HG03135 (cell line): ENCODE results near the gene SKP1.

Experiments
- ATAC-seq: cut with Tn5 transposase; IDR thresholded peaks from one replicate; pipeline ENCODE4 v1.9.1; 2021; ENCODE audit warnings: mild to moderate bottlenecking, moderate library complexity; ENCODE audit not compliant: unreplicated experiment

The SKP1 gene

DNA sequence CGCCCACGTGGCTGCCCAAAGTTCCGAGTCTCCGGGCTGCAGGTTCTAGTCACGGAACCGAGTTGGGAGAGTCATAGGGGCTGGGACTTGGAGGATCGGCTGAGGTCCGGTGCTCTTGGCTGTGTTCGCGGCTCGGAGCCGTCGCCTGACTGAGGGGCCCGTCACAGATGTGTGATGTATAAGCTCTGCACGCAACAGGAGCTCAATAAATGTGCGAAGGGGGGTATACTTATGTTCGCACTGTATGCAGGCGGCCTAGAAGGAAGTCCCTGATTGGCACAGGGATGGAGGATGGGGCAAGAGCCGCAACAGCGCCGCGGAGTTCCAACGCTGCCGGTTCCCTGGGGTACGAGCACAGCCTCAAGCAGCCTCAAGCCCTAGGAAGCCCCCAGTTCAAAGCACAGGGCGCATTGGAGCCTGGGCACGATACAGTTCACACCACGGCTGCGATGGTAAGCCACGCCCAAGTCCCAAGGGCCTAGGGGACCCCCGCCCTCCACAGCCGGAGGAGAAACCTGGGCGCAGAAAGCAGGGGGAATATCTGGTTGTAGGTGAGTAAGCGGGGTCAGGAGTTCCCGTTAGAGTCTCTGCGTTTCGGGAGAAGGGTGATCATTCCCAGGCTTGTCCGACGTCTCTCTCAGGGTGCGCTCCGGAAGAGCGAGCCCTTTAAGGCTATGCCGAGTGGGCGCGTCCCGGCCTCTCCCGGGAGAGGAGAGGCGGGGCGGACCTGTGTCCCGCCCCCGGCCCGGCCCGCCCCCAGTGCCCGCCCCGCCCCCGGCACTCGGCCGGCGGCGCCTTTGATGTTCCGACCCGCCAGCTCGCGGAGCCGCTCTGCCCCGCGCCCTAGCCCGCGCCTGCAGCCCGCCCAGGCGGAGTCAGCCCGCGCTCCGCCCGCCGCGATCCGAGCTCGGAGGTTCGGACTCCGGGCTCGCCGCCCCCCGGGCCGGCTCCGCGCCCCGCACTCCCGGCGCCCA lies 62.6 kb downstream of the SKP1 start, which contains the start of gene TCF7:
Gene TCF7 (plus strand): TSS at position 780 of the 974 bp plus-strand sequence. CDS start 226 bp downstream, outside the sequence.
- ATAC-seq, result peak; percentile 74

DNA sequence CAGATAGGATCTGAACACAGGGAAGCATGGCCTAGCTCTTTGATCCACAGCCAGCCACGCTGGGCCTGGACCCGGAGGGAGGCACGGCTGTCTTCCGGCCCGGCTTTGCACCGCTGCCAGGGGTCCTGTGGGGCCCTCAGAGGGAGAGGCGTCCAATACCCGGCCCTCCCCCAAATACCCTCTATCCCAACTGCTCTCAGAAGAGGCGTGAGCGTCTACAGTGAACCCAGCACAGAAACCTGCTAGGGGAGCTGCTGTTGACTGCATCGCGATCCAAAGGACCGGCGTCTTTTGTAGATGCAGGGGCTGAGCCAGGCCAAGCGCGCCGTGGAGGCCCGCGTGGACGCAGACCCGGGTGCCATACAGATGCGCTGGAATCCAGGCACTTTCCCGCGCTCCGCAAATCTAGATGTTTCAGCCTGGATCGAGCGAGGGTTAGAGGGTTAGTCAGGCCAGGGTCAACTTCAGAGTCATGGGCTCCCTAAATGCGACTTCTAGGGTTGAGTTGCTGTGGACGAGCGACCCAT lies 63.3 kb downstream of the SKP1 start:
- ATAC-seq, result no peak

GRCh38 chr5:134112726-134113362 lies 63.9 kb downstream of the SKP1 start:
- ATAC-seq, result no peak

DNA sequence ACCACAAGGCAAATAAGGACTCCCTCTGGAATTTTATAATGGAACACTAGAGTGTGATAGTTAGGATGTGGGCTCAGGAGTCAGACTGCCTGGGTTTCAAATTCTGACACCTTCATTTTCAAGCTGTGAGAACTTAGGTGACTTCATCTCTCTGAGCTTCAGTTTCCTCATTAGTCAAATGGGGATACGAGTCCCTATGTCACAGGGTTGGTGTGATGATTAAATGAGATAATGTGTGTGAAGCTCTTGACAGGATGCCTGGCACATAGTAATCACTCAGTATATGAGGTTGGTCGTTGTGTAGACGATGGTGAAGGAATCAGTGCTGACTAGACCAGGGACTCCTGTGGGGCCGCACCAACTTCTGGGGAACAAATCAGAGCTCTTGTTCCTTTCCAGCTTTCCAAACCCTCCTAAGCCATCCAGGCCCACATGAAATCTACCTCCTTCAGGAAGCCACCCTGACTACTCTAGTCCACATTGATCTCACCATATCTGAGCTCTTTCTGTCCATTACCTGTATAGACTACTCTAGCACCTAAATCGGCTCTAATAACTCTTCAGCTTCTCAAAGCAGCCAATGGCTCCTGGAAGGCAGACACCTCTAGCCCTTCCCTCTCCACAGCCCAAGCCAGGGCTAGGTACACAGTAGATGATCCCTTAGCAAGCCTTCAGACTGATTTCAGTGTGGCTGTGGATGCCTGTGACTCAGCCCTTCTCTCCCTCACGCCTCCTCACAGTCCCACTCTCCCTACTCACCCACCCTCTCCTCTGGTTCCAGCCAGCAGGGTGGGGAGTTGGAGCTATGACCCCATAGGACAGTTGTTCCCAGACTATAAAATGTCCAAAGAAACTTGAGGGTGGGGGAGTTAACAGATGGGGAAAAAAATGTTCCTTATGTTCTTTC lies 64.8 kb downstream of the SKP1 start:
- ATAC-seq, result no peak

DNA sequence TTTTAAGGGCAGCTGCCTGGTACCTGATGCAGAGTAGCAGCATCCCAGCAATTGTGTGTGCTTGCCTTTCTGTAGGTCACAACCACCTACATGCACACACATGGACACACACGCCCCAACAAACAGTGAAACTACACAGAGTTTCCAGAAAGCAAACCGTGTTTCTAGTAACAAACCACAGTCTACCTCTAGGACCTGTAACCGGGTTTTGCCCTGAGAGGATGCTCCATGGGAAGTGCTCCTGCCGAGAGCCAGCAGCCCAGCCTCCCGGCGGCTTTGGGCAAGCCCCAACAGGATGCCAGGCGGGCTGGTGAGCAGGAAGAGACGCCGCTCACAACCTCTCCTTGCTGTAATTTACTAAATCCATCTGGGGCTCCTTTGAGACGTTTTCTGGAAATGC lies 66.4 kb downstream of the SKP1 start:
- ATAC-seq, result no peak

DNA sequence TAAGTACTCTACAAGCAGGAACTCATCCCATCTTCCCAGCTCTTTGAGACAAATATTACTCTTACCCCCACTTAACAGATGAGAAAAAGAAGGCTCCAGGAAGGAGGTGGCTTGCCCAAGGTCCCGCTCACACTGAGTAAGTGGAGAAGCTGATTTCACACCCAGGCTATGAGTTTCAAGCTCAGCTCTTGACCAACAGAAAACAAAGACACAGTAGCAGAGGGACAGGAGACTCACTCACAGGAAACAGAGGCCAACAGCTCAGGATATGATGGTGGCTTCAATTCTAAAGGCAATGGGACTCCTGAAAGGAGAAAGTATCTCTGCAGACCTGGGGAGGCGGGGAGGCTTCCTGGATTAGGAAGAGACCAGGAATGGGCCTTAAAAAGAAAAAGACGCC lies 69.0 kb downstream of the SKP1 start:
- ATAC-seq, result no peak

DNA sequence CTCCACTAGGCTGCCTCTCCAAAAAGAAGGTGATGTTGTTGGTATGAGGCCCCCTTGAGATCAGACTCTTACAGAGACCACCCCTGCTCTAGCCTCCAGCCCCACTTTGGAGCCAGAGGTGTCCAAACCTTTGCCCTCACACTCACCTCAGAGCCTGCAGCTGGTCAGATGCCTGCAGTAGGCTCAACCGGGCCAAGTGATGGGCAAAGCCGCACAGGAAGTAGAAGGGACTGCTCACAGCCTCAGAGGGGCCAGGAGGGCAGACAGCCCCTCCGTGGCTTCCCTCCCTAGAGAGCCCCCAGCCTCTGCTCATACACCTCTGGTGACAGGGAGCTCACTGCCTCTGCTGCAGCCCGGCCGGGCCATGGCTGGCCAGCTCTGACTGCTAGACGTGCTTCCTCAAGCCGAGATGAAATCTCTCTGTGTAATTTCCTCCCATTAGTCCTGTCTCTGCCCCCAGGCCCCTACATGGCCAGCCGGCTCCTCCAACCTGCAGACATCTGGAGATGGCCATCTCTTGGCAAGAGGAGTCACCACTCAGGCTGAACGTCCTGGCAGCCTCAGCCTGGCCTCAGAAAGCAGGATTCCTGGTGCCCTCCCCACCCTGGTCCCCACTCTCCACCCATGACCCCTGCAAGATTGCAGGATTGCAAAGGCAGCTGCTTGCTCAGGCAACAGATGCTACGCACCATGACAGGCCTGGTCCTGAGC lies 69.6 kb downstream of the SKP1 start:
- no peak for ATAC-seq

- ATAC-seq, result no peak
Measured at GRCh38 chr5:134103998-134104654, 72.6 kb downstream of the SKP1 start.

- ATAC-seq, result no peak
Measured at GRCh38 chr5:134103397-134103796, 73.4 kb downstream of the SKP1 start.

GRCh38 chr5:134101686-134102439 lies 74.9 kb downstream of the SKP1 start:
- ATAC-seq, result no peak

DNA sequence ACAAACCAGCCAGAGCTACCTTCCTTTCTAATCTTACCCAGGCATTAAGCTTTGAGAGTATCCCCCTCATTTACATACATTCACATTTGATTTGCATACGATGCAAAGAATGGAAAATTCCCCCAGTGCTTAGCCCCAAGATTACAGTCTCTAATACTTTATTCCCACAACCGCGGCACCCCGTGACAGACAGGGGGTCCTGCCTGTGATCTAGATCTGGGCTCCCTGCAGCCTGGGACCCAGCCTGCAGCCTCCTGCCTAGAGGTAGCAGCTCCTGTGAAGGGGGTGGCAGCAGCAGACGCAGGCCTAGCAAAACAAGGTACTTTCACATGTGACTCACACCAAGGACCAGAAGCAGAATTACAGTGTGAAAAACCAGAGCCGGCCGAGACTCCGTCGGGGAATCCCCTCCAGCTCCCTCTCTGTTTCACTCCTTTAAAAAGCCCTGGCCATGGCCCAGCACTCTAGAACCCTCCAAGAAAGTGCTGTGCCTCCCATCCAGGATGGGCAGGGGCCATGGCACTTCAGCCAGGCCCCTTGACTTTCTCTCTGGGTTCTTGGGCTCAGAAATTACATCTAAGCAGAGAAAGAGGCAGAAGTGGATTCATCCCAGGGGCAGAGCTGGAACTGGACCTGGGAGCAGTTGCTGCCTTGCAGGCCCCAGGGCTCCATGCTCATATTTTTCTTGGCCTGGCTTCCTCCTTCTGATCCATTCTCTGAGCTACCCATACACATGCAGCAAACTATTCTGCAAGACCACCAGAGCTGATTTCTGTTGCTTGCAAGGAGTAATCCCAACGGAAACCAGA lies 76.3 kb downstream of the SKP1 start:
- ATAC-seq, result peak; percentile 84

- no peak for ATAC-seq
Measured at GRCh38 chr5:134099939-134100282, 76.8 kb downstream of the SKP1 start.

- no peak for ATAC-seq
Measured at GRCh38 chr5:134099288-134099872, 77.4 kb downstream of the SKP1 start.
